Rectal smooth muscle tissue (tissue), 1 donor: ENCODE data around the gene IL17REL.
"Not testable (repeated sequence)": the region's sequence is repeated elsewhere in the genome, so short reads cannot be mapped to it uniquely, and the experiment has no call there.

Experiments used
- H3K27ac ChIP-seq: one replicate; pipeline ENCODE4 v1.7.0; 2013; ENCODE audit warnings: low read depth, low read length, inconsistent platforms
- H3K27me3 ChIP-seq: one replicate; pipeline ENCODE4 v1.7.0; 2013; ENCODE audit warnings: low read length; ENCODE audit not compliant: control insufficient read depth, insufficient read depth
- H3K36me3 ChIP-seq: one replicate; pipeline ENCODE4 v1.7.0; 2013; ENCODE audit warnings: low read length; ENCODE audit not compliant: control insufficient read depth, insufficient read depth
- H3K4me1 ChIP-seq: one replicate; pipeline ENCODE4 v1.7.0; 2013; ENCODE audit warnings: low read length; ENCODE audit not compliant: control insufficient read depth, insufficient read depth
- H3K4me3 ChIP-seq: one replicate; pipeline ENCODE4 v1.7.0; 2013; ENCODE audit warnings: low read length
- H3K9ac ChIP-seq: one replicate; pipeline ENCODE4 v1.7.0; 2013; ENCODE audit warnings: low read length

Gene IL17REL

DNA sequence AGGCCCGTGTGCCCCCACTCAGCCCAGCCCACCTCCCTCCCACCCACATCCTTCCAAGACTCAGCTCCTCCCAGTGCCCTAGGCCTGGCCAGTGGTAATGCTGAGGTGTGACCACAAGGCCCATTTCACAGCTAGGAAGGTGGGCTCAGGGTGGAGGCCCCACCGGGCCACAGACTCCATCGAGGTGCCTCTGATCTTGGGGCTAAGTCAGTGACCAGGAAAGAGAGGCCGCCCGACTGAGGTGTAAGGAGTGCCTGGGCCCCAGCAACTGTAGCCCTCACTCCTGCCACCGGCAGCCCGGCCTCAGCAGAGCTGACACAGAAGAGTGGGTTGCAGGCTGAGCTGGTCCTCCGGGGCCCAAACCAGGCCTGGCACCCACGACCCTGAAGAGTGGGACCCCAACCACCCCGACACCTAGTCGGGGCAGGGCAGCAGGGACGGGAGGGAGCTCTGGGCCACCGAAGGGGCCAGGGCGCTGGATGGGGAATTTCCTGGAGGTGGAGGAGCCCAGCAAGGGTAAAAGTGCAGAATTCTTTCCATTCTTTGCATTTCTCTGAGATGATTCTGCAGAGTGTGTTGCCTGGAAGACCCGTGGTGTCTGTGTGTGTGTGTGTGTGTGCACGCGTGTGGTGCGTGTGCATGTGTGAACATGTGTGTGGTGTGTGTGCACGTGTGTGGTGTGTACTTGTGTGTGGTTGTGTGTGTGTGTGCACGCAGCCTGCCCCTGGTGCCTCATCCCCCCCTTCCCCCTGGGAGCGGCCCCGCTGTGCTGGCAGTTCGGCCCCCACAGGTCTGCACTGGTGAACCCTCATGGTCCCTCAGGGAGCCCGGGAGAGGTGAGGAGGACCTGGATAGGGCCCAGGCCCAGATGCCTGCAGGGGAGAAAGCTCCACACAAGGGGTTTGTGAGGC lies 60.3 kb downstream of the IL17REL start:
- H3K4me1 ChIP-seq, result no peaks in the 10 kb centered on the region
- no peak overlapping the region for H3K9ac ChIP-seq
- no peak overlapping the region for H3K4me3 ChIP-seq
- no peaks in the 10 kb centered on the region for H3K36me3 ChIP-seq
- no peaks in the 10 kb centered on the region for H3K27me3 ChIP-seq
- H3K27ac ChIP-seq, result no peak overlapping the region

DNA sequence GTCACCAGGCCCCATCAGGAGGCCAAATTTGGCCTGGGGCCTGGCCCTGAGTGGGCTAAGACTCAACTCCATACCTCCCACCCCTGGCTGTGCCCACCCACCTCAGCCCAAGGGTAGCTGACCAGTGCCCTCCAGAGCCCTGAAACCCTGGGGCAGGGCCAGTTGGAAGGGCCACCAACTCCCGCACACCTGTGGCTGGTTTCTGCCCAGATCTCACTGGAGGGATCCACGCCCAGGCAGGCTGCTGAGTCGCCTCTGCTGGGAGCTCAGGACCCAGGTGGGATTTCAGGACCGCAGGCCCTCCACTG lies 60.9 kb downstream of the IL17REL start:
- Histone ChIP-seq H3K4me3 (no peak overlapping the region), H3K4me1 (no peaks in the 10 kb centered on the region), H3K27me3 (no peaks in the 10 kb centered on the region), H3K9ac (no peak overlapping the region), H3K36me3 (no peaks in the 10 kb centered on the region), H3K27ac (peak overlapping the region; percentile 1)

GRCh38 chr22:49951000-49951677 lies 61.4 kb downstream of the IL17REL start:
- no peak overlapping the region for H3K9ac ChIP-seq
- H3K27me3 ChIP-seq, result no peaks in the 10 kb centered on the region
- H3K4me3 ChIP-seq, result no peak overlapping the region
- no peaks in the 10 kb centered on the region for H3K36me3 ChIP-seq
- no peaks in the 10 kb centered on the region for H3K4me1 ChIP-seq
- peak overlapping the region; percentile 1 for H3K27ac ChIP-seq

DNA sequence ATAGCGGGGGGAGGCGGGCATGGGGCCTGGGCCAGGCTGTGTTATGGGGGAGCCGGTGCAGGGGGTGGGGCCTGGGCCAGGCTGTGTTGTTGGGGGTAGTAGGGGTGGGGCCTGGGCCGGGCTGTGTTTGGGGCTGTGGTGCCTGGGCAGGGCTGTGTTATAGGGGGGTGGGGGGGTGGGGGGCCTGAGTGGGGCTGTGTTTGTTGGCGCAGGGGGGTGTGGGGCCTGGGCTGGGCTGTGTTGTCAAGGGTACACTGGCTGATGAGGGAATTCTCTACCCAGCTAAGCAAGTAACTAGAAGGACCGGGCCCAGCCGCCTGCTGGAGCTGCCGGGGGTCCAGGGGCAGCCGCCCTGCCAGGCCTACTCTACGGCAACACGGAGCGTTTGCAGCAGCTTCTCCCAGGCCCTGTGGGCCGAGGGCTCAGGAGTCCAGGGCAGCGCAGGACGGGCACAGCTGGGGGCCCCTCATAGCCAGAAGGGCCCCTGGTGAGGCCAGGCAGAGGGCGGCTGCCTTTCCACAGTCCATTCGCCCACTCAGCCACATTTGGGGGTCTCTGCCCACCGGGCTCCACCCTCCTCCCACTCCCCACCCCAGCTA lies 62.1 kb downstream of the IL17REL start:
- Histone ChIP-seq H3K9ac (no peak overlapping the region), H3K27me3 (no peaks in the 10 kb centered on the region), H3K4me3 (no peak overlapping the region), H3K27ac (no peak overlapping the region), H3K36me3 (no peaks in the 10 kb centered on the region), H3K4me1 (no peaks in the 10 kb centered on the region)

DNA sequence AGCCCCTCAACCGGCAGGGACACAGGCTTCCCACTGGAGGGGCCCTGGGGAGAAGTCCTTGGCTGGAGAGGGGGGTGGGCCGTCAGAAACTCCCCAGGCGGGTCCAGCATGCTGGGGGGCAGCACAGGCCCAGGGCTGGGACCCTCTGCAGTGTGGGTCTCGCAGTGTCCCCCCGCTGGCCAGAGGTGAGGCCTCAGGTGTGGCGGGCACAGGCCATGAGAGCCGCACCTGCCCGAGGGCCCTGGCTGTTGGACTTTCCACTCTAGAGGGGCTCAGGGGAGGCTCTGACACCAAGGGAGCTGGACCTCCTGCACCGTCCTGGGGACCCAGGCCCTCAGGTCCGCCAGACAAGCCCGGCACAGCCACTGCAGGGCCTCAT lies 62.7 kb downstream of the IL17REL start:
- Histone ChIP-seq H3K4me1 (no peaks in the 10 kb centered on the region), H3K36me3 (no peaks in the 10 kb centered on the region), H3K27ac (no peak overlapping the region), H3K9ac (peak overlapping the region; percentile 30), H3K27me3 (no peaks in the 10 kb centered on the region), H3K4me3 (no peak overlapping the region)

DNA sequence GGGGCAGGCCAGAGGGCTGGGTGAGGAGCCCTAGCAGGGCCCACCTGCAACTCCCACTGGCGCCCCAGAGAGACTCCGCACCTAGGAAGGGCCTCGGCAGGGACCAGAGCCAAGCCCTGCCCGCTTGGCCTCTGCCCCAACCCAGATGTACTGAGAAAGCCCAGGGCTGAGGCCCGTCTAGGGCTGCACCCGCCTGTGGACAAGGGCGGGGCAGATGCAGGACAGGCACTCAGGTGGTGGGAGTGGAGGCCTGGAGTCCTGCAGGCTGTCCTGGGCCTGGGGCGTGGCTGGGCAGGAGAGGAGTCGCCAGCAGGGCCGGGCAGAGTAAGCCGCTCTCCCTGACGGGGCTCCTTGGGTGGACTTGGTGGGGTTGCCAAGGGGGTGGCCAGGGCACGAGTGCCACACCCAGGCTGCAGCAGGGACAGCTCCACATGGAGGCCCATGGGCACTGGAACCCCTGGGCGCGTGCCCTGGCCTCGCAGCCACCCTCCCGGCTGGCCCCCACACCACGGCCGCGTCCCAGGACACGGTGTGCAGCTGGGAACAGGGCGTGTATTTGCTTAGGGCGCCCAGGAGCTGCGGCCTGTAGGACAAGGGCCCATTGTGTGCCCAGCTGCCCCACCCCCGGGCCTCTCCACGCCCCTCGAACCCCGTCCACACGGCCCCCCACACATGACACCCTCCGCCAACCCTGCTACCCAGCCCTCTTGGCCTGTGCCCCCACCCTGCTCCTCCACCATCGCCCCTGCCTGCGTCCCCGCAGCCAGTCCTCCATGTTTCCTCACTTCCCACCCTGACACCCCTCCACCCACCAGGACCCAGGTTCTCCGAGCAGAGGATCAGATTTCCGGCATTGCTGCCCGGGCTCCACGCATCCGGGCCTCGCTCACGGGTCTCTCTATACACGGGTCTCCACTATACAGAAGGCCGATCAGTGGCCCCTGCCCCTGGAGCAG lies 63.3 kb downstream of the IL17REL start:
- Histone ChIP-seq H3K4me1 (no peaks in the 10 kb centered on the region), H3K4me3 (peak overlapping the region; percentile 43), H3K27me3 (no peaks in the 10 kb centered on the region), H3K9ac (peak overlapping the region; percentile 30), H3K27ac (no peak overlapping the region), H3K36me3 (no peaks in the 10 kb centered on the region)

GRCh38 chr22:49948116-49948957 lies 64.2 kb downstream of the IL17REL start:
- H3K4me1 ChIP-seq, result no peaks in the 10 kb centered on the region
- no peaks in the 10 kb centered on the region for H3K36me3 ChIP-seq
- peak overlapping the region; percentile 7 for H3K27ac ChIP-seq
- H3K9ac ChIP-seq, result peak overlapping the region; percentile 86
- no peaks in the 10 kb centered on the region for H3K27me3 ChIP-seq
- H3K4me3 ChIP-seq, result peak overlapping the region; percentile 43

DNA sequence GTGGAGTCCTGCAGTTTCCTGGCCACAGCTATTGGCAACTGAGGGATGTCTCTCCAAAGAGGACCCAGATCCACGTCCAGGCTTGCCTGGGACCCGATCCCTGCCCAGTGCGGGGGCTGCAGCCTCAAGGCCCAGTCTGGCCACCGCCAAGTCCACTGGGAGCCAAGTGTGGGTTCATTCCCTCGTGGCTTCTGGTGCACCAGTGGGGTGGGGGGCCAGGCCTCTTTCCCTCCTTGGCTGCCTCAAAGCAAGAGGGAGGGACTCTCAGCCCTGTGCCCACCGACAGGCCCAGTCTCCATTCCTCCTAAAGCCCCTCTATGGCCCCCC lies 65.3 kb downstream of the IL17REL start:
- H3K27me3 ChIP-seq, result no peaks in the 10 kb centered on the region
- peak overlapping the region; percentile 11 for H3K4me3 ChIP-seq
- H3K36me3 ChIP-seq, result no peaks in the 10 kb centered on the region
- H3K27ac ChIP-seq, result no peak overlapping the region
- no peaks in the 10 kb centered on the region for H3K4me1 ChIP-seq
- no peak overlapping the region for H3K9ac ChIP-seq

- Histone ChIP-seq H3K4me1 (no peaks in the 10 kb centered on the region), H3K9ac (no peak overlapping the region), H3K4me3 (peak overlapping the region; percentile 11), H3K27ac (no peak overlapping the region), H3K27me3 (no peaks in the 10 kb centered on the region), H3K36me3 (no peaks in the 10 kb centered on the region)
Observed at GRCh38 chr22:49946612-49947295, 65.8 kb downstream of the IL17REL start.

GRCh38 chr22:49945042-49945794 lies 67.3 kb downstream of the IL17REL start:
- not testable (repeated sequence) for H3K9ac ChIP-seq, H3K27ac ChIP-seq, H3K27me3 ChIP-seq, H3K4me1 ChIP-seq, H3K36me3 ChIP-seq, H3K4me3 ChIP-seq
